GM18907 (cell line): ENCODE measurements around the gene SLC6A18.
"Not testable (repeated sequence)": the region's sequence is repeated elsewhere in the genome, so short reads cannot be mapped to it uniquely, and the experiment has no call there.

Experiments used
- ATAC-seq: cut with Tn5 transposase; IDR thresholded peaks from one replicate; pipeline ENCODE4 v1.9.1; 2021; ENCODE audit warnings: mild to moderate bottlenecking, moderate library complexity; ENCODE audit not compliant: unreplicated experiment

SLC6A18 gene

DNA sequence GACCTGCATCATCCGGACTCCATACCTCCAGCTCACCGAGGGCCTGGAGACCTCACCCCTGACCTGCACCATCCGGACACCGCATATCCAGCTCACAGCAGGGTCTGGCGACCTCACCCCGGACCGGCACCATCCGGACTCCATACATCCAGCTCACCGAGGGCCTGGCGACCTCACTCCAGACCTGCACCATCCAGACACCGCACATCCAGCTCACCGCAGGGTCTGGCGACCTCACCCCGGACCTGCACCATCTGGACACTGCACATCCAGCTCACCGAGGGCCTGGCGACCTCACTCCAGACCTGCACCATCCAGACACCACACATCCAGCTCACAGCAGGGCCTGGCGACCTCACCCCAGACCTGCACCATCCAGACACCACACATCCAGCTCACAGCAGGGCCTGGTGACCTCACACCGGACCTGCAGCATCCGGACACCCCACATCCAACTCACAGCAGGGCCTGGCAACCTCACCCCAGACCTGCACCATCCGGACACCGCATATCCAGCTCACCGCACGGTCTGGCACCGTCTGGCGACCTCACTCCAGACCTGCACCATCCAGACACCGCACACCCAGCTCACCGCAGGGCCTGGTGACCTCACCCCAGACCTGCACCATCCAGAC is 59.3 kb downstream of the SLC6A18 start:
- not testable (repeated sequence) for ATAC-seq

DNA sequence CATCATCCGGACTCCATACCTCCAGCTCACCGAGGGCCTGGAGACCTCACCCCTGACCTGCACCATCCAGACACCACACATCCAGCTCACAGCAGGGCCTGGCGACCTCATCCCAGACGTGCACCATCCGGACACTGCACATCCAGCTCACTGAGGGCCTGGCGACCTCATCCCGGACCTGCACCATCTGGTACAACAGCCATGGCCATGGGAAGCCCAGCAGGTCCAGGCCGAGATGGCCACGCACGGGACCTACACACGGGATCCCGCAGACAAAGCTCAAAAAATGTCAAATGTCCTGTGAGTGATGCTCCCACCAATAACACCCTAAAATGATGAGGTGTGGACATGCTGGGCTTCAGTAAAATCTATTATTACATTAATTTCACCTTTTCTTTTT is 60.0 kb downstream of the SLC6A18 start:
- no peak for ATAC-seq

DNA sequence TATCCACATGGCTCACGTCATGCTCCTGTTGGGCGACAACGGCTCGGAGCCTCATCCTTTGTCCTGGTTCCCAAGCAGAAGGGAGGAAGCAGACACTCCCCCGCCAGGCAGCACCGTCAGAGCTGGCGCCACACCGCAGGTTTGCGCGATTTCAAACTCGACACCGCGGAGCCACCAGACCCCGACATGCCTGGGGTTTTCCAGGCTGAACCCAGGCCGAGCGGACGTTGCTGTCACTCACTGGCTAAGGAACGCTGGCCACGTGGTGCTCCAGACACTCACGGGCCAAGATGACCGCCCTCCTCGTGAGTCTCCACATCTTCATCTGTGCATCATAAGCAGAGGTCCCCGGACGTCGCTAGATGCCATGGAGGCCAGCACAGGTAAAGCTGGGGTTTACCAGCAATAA is 60.7 kb downstream of the SLC6A18 start:
- no peak for ATAC-seq

DNA sequence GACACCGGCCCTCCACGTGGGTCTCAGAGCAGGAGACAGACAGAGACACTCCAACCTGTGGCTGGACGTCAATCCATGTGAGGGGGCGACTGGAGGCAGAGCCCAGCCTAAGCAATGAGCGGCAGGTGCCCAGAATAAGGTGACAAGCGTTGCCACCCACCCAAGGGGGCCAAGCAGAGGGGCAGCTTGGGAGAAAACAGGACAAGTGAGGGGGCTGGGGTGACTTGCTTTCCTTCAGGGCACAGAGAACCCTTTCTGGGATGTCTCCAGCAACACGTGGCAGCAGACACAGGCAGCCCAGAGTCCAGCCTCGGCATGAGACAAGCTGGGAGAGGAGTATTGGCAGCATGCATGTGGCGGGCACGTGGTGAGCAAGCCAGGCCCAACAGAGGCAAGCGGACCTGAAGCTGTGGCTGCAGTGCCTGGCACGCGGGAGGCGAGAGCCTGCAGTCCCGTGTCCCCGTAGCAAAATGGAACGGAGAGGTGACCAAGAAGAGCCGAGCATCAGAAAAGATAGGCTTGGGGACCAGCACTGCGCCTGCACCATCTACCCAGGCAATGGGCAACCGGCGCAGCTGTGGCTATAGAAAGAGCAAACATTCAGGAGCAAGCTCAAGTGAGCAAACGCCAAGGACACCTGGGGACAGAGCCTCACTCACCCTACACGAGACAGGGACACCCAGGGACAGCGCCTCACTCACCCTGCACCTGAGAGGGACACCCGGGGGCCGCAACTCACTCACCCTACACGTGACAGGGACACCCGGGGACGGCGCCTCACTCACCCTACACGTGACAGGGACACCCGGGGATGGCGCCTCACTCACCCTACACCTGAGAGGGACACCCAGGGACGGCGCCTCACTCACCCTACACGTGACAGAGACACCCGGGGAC is 63.5 kb downstream of the SLC6A18 start:
- no peak for ATAC-seq

DNA sequence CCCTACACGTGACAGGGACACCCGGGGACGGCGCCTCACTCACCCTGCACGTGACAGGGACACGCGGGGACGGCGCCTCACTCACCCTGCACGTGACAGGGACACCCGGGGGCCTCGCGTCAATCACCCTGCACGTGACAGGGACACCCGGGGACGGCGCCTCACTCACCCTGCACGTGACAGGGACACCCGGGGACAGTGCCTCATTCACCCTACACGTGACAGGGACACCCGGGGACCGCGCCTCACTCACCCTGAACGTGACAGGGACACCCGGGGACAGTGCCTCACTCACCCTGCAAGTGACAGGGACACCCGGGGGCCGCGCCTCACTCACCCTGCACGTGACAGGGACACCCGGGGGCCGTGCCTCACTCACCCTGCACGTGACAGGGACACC is 64.4 kb downstream of the SLC6A18 start:
- not testable (repeated sequence) for ATAC-seq

DNA sequence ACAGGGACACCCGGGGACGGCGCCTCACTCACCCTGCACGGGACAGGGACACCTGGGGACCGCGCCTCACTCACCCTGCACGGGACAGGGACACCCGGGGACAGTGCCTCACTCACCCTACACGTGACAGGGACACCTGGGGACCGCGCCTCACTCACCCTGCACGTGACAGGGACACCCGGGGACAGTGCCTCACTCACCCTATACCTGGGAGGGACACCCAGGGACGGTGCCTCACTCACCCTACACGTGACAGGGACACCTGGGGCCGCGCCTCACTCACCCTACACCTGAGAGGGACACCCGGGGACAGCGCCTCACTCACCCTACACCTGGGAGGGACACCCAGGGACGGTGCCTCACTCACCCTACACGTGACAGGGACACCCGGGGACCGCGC is 65.8 kb downstream of the SLC6A18 start:
- ATAC-seq, result not testable (repeated sequence)

DNA sequence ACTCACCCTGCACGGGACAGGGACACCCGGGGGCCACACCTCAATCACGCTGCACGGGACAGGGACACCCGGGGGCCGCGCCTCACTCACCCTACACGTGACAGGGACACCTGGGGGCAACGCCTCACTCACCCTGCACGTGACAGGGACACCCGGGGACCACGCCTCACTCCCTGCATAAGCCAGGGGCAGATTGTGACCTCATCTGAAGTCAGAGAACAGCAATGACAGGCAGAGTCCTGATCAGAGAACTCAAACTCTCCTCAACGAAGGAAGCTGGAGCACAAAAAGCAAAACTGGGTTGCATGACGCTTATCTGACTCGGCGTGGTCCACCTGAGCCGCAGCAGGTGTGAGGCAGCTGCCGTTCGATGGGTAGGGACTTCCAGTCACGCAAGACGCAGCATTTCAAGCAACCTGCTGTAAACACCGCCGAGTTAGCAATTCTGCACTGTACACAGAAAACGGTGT is 66.5 kb downstream of the SLC6A18 start:
- ATAC-seq, result no peak

DNA sequence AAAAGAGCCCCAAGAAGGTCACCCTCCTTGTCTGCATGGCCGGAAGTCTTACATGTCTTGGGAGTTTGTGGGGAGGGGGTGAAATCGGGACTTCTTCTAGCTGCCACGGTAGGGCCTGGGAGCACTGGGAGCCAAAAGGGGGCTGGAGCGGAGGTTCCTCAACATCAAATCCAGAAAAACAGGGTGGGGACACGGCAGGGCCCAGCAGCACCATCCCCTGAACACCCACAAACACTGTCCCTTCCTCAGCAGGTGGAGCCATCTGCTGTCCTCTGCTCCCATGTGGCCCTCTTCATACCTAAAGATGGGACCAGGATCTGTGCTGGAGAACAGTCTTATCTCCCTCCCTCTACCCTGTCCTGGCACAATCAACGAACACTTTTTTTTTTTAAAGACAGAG is 67.0 kb downstream of the SLC6A18 start:
- ATAC-seq, result no peak

DNA sequence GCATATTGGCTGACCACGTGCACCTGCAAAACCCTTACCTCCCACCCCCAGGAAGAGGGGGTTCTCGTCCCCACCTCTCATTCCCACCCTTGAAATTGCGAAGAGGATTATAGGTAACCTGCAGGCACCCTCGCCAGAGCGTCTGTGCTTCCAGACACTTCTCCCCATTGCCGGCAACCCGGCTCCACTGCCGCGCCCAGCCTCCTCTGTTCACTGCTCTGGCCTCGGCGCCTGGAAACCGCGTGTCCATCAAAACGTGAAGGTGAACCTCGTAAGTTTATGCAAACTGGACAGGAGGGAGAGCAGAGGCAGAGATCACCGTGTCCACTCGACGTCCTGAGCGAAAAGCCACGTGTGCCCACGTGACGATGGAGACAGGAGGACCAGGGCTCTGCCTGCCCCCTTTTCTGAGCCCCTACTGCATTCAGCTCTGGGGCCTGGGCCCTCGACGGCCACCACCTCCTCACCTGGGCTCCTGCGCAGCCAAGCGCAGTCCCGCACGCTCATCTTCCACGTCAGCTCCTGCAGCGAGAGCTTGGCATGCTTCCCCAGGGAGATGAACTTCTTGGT is 67.8 kb downstream of the SLC6A18 start:
- no peak for ATAC-seq

DNA sequence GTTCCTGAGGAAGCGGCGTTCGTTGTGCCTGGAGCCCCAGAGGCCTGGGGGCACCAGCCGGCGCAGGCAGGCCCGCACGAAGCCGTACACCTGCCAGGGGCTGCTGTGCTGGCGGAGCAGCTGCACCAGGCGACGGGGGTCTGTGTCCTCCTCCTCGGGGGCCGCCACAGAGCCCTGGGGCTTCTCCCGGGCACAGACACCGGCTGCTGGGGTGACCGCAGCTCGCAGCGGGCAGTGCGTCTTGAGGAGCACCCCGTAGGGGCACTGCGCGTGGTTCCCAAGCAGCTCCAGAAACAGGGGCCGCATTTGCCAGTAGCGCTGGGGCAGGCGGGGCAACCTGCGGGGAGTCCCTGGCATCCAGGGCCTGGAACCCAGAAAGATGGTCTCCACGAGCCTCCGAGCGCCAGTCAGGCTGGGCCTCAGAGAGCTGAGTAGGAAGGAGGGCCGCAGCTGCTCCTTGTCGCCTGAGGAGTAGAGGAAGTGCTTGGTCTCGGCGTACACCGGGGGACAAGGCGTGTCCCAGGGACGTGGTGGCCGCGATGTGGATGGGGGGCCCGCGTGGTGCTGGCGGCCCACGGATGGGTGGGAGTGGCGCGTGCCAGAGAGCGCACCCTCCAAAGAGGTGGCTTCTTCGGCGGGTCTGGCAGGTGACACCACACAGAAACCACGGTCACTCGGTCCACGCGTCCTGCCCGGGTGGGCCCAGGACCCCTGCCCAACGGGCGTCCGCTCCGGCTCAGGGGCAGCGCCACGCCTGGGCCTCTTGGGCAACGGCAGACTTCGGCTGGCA is 68.4 kb downstream of the SLC6A18 start:
- no peak for ATAC-seq

DNA sequence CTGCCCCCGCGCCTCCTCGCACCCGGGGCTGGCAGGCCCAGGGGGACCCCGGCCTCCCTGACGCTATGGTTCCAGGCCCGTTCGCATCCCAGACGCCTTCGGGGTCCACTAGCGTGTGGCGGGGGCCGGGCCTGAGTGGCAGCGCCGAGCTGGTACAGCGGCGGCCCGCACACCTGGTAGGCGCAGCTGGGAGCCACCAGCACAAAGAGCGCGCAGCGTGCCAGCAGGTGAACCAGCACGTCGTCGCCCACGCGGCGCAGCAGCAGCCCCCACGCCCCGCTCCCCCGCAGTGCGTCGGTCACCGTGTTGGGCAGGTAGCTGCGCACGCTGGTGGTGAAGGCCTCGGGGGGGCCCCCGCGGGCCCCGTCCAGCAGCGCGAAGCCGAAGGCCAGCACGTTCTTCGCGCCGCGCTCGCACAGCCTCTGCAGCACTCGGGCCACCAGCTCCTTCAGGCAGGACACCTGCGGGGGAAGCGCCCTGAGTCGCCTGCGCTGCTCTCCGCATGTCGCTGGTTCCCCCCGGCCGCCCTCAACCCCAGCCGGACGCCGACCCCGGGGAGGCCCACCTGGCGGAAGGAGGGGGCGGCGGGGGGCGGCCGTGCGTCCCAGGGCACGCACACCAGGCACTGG is 69.1 kb downstream of the SLC6A18 start:
- ATAC-seq, result no peak

DNA sequence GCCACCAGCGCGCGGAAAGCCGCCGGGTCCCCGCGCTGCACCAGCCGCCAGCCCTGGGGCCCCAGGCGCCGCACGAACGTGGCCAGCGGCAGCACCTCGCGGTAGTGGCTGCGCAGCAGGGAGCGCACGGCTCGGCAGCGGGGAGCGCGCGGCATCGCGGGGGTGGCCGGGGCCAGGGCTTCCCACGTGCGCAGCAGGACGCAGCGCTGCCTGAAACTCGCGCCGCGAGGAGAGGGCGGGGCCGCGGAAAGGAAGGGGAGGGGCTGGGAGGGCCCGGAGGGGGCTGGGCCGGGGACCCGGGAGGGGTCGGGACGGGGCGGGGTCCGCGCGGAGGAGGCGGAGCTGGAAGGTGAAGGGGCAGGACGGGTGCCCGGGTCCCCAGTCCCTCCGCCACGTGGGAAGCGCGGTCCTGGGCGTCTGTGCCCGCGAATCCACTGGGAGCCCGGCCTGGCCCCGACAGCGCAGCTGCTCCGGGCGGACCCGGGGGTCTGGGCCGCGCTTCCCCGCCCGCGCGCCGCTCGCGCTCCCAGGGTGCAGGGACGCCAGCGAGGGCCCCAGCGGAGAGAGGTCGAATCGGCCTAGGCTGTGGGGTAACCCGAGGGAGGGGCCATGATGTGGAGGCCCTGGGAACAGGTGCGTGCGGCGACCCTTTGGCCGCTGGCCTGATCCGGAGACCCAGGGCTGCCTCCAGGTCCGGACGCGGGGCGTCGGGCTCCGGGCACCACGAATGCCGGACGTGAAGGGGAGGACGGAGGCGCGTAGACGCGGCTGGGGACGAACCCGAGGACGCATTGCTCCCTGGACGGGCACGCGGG is 69.9 kb downstream of the SLC6A18 start, which contains the start of gene TERT:
Gene TERT, minus strand, starts transcription at position 234 of the 815 bp plus-strand sequence. Its CDS starts 79 bp downstream, at position 155.
- no peak for ATAC-seq

DNA sequence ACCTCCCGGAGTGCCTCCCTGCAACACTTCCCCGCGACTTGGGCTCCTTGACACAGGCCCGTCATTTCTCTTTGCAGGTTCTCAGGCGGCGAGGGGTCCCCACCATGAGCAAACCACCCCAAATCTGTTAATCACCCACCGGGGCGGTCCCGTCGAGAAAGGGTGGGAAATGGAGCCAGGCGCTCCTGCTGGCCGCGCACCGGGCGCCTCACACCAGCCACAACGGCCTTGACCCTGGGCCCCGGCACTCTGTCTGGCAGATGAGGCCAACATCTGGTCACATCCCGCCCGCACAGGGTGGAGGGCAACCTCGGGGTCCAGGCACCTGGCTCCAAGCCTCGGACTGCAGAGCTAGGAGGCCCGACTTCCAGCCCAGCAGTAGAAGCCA is 70.5 kb downstream of the SLC6A18 start:
- ATAC-seq, result no peak
